GM21619 (cell line): Measurements from ENCODE around the gene IKZF3.
"Not testable (repeated sequence)": the region's sequence is repeated elsewhere in the genome, so short reads cannot be mapped to it uniquely, and the experiment has no call there.

Source experiments
- ATAC-seq: cut with Tn5 transposase; IDR thresholded peaks from one replicate; pipeline ENCODE4 v1.9.1; 2021; ENCODE audit not compliant: unreplicated experiment

IKZF3 gene

GRCh38 chr17:39742126-39742855 is 121.8 kb downstream of the IKZF3 start:
- no peak for ATAC-seq

- no peak for ATAC-seq
These were observed 123.6 kb downstream of the IKZF3 start for GRCh38 chr17:39740357-39741111.

GRCh38 chr17:39739885-39740356 is 124.2 kb downstream of the IKZF3 start:
- no peak for ATAC-seq

GRCh38 chr17:39738983-39739884 is 124.9 kb downstream of the IKZF3 start:
- ATAC-seq, result no peak

GRCh38 chr17:39738568-39738901 is 125.6 kb downstream of the IKZF3 start:
- ATAC-seq, result no peak

- no peak for ATAC-seq
These were observed 126.1 kb downstream of the IKZF3 start, which contains the start of gene GRB7 for GRCh38 chr17:39737760-39738567. GRB7 (plus strand) TSS chr17:39737938; CDS start chr17:39742302, 4,364 bp downstream.

- ATAC-seq, result no peak
These were observed 126.8 kb downstream of the IKZF3 start for GRCh38 chr17:39737206-39737759.

- ATAC-seq, result no peak
These were observed 127.6 kb downstream of the IKZF3 start for GRCh38 chr17:39736319-39737165.

- ATAC-seq, result no peak
These were observed 128.2 kb downstream of the IKZF3 start for GRCh38 chr17:39735882-39736281.

GRCh38 chr17:39732586-39732985 is 131.5 kb downstream of the IKZF3 start:
- no peak for ATAC-seq

- ATAC-seq, result peak; percentile 89
These were observed 133.8 kb downstream of the IKZF3 start, which contains the start of gene MIEN1 for GRCh38 chr17:39730095-39730921. MIEN1 (minus strand) TSS chr17:39730532; CDS start chr17:39730495, 37 bp downstream.

GRCh38 chr17:39729280-39729851 is 134.7 kb downstream of the IKZF3 start:
- ATAC-seq, result no peak

- ATAC-seq, result no peak
These were observed 136.6 kb downstream of the IKZF3 start for GRCh38 chr17:39727556-39727955.

GRCh38 chr17:39726617-39727016 is 137.5 kb downstream of the IKZF3 start:
- no peak for ATAC-seq

GRCh38 chr17:39725923-39726322 is 138.2 kb downstream of the IKZF3 start:
- ATAC-seq, result not testable (repeated sequence)

GRCh38 chr17:39724731-39725130 is 139.4 kb downstream of the IKZF3 start:
- no peak for ATAC-seq

- no peak for ATAC-seq
These were observed 140.9 kb downstream of the IKZF3 start for GRCh38 chr17:39722965-39723848.
